Measurements from ENCODE around the gene GAK.
"Not testable (repeated sequence)": the region's sequence is repeated elsewhere in the genome, so short reads cannot be mapped to it uniquely, and the experiment has no call there.

The GAK gene

DNA sequence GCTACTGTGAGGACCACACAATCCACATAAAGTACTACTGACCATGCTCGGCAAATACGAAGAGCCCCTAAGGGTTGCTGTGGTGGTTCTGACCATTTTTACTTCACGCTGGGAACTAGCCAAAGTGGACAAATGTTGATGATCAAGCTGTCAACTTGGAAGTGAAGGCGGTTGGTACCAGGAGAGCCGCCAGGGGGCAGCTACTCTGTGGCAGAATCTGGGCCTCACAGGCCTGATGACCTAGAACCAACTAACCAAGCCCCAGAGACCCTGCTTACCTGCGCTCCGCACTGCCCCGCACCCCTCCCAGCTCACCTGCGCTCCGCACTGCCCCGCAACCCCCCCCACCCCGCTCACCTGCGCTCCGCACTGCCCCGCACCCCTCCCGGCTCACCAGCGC, 5.6 kb downstream of the GAK start:
- no peak for DNase-seq (ENCODE audit: low read depth)

GRCh38 chr4:925771-926500, 6.2 kb downstream of the GAK start:
- DNase-seq (ENCODE audit: low read depth) = no peak

DNA sequence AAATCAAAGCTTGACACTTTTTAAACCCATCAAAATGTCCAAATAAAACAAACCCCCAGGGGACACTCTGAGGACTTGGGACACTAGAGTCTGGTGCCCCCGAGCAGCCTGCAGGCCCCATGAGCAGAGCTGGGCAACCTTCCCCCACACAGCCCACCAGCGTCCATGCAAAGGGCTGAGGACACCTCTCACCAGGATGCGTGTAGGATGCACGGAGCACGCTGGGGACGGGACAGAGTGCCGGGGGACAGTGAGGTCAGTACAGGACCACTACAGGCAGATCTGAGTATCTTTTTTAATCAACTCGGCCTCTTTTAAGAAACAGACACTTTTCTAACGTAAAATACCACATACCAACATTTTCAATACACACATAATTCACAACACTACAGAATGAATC, 6.9 kb downstream of the GAK start:
- no peak for DNase-seq (ENCODE audit: low read depth)

DNA sequence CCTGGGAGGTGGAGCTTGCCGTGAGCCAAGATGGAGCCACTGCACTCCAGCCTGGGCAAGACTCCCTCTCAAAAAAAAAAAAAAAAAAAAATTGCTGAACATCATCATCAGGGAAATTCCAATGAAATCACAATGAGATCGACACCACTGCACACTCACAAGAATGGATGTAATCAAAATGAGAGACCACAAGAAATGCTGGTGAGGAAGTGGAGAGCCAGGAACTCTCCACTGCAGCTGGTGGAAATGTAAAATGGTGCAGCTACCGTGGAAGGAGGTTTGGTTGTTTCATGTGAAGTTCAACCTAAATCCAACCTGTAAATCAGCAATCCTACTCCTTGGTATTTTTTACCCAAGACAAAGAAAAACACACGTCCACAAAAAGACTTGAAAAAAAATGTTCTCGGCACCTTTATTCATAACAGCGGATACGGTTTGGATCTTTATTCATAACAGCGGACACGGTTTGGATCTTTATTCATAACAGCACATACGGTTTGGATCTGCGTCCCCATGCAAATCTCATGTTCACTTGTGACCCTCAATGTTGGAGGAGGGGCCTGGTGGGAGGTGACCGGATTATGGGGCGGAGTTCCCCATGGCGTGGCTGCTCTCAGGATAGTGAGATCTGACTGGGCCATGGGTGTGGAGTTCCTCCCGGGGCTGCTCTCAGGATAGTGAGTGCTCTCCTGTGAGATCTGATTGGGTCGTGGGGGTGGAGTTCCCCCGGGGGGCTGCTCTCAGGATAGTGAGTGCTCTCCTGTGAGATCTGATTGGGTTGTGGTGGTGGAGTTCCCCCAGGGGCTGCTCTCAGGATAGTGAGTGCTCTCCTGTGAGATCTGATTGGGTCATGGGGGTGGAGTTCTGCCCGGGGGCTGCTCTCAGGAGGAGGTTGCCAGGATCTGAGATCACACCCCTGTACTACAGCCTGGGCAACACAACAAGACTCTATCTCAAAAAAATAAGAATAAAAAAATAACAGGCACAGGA, 7.7 kb downstream of the GAK start:
- no peak for DNase-seq (ENCODE audit: low read depth)

GRCh38 chr4:921830-922331, 10.2 kb downstream of the GAK start:
- DNase-seq (ENCODE audit: low read depth) = no peak

DNA sequence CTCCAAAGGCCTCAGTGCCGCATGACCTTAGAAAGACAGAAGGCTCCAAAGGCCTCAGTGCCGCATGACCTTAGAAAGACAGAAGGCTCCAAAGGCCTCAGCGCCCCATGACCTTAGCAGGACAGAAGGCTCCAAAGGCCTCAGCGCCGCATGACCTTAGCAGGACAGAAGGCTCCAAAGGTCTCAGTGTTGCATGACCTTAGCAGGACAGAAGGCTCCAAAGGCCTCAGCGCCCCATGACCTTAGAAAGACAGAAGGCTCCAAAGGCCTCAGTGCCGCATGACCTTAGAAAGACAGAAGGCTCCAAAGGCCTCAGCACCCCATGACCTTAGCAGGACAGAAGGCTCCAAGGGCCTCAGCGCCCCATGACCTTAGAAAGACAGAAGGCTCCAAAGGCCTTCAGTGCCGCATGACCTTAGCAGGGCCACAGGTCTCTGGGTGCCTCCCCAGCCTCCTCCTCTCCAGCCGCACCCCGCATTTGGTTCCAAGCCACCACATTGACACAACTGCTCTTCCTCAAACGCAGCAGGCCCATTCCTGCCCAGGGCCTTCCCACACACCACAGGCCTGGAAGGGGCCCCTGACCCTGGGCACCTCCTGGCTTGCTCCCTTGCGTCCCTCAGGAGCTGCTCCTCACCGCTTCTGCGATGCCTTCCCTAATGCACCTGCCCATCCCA, 13.0 kb downstream of the GAK start:
- DNase-seq (ENCODE audit: low read depth) = not testable (repeated sequence)

DNA sequence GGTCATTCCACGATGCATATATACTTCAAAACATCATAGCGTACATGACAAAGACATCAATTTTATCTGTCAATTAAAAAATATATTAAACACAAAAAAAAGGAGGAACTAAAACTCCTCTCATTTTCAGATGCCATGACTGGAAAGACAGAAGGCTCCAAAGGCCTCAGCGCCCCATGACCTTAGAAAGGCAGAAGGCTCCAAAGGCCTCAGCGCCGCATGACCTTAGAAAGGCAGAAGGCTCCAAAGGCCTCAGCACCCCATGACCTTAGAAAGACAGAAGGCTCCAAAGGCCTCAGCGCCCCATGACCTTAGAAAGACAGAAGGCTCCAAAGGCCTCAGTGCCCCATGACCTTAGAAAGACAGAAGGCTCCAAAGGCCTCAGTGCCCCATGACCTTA, 13.5 kb downstream of the GAK start:
- not testable (repeated sequence) for DNase-seq (ENCODE audit: low read depth)

- no peak for DNase-seq (ENCODE audit: low read depth)
Observed at GRCh38 chr4:917992-918391, 14.1 kb downstream of the GAK start.

DNA sequence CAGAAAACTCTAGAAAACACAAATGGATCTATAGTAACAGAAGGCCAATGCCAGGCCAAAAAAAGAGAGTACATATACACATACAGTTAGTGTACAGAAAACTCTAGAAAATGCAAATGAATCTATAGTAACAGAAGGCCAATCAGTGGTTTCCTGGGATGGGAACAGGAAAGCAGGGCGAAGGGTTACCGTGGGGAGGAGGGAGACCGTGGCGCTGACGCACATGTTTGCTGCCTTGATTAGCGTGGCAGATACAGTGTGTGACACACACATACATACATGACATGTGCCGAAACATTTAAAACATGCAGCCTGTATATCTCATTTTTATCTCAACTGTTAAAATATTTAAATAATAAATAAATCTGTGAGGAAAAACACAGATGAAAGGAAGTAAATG, 14.7 kb downstream of the GAK start:
- DNase-seq (ENCODE audit: low read depth) = no peak

GRCh38 chr4:915595-915994, 16.5 kb downstream of the GAK start:
- DNase-seq (ENCODE audit: low read depth) = no peak

- no peak for DNase-seq (ENCODE audit: low read depth)
Observed at GRCh38 chr4:915041-915474, 17.1 kb downstream of the GAK start.

DNA sequence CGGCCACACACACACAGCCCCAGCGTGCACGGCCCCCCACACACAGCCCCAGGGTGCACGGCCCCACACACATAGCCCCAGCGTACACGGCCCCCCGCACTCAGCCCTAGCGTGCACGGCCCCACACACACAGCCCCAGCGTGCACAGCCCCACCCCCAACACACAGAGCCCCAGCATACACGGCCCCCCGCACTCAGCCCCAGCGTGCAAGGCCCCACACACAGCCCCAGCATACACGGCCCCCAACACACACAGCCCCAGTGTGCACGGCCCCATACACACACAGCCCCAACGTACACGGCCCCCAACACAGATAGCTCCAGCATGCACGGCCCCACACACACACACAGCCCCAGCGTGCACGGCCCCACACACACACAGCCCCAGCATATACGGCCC, 17.6 kb downstream of the GAK start:
- no peak for DNase-seq (ENCODE audit: low read depth)

DNA sequence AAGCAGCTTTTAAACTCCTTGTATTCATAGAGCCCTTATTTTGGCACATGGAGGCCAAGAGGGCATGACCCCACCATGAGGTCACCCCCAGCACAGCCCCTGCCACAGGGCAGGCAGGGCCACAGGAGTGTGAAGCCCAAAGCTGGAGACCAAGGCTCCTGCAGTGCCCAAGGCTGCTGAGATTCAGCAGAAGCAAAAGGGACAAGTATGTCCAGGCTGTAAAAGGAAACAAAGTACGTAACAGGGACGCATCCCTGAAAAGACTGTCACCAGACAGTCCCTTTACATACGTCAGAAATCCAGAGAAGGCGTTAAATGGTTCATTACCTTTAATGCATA, 18.9 kb downstream of the GAK start:
- DNase-seq (ENCODE audit: low read depth) = no peak

- no peak for DNase-seq (ENCODE audit: low read depth)
Observed at GRCh38 chr4:912548-913279, 19.4 kb downstream of the GAK start.

DNA sequence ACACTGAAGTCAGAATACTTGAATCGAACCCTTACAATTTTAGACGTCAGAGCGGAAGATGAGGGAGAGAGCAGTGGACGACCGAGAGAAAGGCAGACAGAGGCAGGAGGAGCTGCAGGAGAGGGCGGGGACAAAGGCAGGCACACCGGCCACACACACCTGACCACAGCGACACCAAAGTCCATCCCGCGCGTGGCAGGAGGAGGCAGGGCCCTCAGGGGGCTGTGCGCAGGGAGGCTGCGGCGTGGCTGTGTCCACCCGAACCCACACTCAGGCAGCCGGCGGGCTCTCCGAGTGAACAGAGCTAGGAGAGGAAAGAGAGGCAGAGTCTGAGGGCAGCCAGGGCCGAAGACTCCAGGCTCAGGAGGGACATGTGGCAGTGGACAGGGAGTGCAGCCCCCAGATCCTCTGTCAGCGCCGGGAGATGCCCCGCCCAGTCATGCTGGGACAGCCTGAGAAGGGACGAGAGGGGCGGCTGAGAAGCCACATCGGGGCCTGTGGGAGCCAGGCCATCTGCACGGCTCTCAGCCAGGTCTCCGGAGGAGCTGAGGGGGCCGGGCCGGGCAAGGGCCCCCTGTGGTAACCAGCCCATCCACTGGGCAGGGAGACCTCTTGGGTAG, 20.1 kb downstream of the GAK start:
- no peak for DNase-seq (ENCODE audit: low read depth)

GRCh38 chr4:911221-911751, 20.8 kb downstream of the GAK start:
- DNase-seq (ENCODE audit: low read depth) = no peak

GRCh38 chr4:910366-911091, 21.6 kb downstream of the GAK start:
- DNase-seq (ENCODE audit: low read depth) = no peak

DNA sequence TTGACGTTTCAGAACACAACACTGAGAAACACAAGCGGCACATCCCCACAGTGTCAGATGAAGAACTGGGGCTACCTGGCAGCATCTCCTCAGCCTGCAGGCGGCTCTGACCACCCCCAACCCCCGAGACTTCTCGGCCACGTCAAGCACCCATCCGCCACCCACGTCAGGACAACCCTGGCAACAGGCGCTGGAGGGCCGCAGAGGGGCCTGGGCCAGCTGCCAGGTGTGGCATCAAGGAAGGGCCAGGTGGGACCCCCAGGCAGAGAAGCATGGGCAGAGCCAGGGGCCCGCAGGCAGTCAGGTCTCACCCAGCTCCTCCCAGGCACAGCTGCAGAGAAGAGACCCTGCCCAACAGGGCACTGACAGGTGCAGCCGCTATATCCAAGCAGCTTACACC, 22.3 kb downstream of the GAK start:
- DNase-seq (ENCODE audit: low read depth) = no peak

GRCh38 chr4:909131-909571, 23.0 kb downstream of the GAK start:
- no peak for DNase-seq (ENCODE audit: low read depth)

DNA sequence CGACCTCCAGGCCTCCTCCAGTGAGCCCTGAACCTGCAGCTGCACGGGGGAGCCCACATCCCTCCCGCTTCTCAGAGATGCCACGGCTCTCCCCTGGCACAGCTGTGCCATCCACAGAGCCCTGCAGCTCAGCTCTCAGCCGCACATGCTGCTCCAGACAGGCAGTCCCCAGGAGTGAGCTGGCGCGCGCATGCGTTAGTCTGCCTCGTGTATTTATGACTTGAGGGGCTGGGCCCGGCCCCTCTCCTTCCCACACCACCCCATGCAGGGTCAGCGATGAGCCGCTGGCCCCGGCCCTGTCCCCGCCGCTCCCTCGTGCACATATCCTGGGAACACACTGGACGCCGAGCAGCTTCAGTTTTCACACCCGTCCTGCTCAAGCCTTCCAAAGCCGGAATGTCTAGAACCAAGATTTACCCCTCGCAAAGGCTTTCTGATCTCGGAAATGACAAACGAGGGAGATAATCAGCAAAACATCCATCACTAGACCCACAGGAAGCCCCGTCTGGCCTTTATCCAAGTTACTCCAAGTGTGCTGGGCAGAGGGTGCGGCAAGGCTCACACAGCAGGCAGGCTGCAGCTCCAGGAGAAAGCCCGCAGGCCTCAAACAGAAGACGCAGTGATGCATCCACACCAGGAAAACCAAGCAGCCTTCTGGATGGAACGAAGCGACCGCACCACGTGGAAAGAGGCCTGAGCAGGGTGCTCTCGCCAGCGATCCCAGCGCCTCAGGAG, 24.3 kb downstream of the GAK start:
- DNase-seq (ENCODE audit: low read depth) = no peak

Data from stimulated activated CD8-positive, alpha-beta memory T cell treated with anti-CD3 and anti-CD28 coated beads, Interleukin-15, amount 100 ng/mL, for 1 hour (primary cell).